ENCODE results near the gene MORN5.

The MORN5 gene

DNA sequence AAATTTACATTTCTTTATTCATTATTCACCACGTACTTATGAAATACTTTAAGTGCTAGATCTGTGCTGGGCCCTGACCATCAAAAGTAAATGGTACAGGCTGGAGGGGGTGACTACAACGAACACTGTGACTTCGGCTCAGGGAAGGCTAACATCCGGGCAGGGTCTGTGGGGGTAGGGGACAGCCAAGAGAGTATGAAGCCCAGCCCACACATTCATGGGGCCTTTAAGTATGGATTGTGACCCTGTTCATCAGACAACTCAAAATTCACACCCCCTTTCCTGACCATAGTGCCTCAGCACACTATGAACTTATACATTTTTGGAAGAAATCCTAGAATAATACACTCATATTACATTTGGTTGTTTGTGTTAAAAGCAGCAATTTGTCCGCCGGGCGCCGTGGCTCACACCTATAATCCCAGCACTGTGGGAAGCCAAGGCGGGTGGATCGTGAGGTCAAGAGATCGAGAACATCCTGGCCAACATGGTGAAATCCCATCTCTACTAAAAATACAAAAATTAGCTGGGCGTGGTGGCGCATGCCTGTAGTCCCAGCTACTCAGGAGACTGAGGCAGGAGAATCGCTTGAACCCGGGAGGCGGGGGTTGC is 33.3 kb downstream of the MORN5 start:
- DNase-seq = no peak

DNA sequence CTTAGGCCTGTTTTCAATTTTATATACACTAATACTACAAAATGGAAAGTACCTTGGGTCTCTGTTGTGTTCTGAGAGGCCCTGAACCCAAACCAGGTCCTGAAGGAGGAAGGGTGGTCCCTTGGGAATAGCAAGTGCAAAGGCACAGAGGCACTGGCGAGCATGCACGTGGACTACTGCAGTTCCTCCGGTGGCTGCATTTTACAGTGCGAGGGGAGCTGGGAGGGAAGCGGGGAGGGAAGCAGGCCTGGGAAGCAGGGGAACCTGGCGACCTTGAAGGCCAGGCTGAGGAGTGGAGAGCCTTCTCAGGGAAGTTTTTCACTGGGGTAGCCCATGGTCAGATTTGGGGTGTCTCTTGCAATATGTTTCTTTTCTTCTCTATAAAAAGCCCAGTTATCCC is 33.9 kb downstream of the MORN5 start:
- no peak for DNase-seq

DNA sequence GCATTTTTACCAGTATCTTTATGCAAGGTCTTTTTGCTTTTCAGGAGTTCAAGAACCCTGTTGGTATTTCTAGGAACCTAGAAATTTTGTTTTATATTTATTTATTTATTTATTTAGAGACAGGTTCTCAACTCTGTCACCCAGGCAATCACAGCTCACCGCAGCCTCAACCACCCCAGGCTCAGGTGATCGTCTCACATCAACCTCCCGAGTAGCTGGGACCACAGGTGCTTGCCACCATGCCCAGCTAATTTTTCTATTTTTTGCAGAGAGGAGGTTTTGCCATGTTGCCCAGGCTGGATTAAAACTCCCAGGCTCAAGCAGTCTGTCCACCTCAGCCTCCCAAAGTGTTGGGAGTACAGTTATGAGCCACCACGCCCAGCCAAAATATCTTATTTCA is 36.2 kb downstream of the MORN5 start:
- DNase-seq = no peak

DNA sequence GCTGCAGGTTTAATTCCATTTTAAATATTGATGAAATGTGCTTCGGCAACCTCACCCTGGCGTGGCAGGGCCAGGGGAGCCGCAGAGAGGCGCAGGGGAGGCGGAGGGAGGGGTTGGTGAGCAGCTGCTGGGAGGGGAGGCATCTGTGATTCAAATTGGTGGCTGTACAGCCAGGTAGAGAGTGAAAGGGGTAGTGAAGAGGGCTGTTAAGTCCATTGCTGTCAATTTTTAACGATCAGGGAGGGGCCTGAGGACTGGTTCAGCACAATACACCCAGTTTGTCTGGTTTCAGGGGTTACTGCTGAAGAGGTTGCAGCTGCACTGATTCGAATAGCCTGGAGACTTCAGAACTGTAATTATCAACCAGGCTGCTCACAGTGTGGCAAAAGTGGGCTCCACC is 37.7 kb downstream of the MORN5 start:
- DNase-seq = no peak

DNA sequence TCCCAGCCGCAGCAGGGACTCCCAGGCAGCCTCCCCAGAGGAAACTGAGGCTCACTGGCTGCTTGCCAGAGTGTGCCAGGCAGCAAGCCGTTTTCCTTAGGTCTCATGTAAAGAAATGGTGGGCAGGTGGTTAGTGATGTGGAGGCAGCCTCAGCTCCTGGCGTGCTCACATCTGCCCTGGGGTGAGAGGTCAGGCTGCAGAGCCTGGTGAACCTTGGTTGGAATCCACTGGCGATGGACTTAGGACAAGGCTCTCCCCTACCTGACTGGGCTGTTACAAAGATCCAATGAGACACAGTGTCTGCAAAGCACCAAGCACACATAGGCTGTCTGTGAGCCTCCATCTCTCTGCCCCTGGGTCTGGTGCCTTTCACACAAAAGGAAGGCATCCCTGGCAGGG is 38.2 kb downstream of the MORN5 start:
- DNase-seq = no peak

DNA sequence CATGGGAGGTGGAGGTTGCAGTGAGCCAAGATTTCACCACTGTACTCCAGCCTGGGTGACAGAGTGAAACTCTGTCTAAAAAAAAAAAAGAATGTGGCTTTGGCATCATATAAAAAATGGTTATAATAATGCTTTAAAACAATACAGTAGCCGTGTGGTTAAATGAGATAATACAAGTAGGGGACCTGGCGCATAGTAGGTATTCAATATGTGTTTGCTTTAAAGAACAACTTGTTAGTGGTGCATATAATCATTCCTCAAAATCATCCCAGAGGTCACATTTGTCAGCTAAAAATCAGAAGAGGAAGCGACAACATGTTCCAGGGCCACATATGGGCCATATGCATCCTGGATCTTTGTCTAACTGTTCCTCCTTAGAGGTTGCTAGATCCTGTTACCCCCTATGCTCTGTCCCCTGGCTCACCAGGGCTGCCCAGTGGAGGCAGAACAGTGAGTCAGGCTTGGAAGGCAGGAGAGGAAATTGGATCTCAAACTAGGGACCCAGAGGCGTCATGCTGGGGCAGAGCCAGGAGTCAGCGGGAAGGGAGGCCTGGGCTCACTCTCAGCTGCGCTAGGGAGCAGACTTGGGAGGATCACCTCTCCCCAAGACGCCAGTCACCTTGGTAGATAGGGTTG is 41.4 kb downstream of the MORN5 start:
- no peak for DNase-seq

DNA sequence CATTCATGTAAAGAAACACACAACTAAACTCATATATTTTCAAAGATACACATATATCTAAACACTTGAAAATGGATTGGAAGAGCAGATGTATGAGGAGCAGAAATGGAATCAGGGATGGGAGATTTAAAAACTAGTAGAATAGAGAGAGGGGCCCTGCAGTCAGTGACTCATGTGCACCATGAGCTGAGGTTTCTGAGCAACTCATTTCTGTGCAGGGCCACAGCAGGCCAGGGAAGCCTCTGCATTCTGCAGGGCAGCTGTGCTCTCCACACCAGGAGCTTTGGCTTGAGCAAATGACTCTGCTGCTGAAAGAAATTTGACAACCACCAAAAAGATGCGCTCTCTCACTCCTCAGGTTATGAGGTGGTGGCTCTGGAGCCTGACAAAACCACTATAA is 41.9 kb downstream of the MORN5 start:
- no peak for DNase-seq

DNA sequence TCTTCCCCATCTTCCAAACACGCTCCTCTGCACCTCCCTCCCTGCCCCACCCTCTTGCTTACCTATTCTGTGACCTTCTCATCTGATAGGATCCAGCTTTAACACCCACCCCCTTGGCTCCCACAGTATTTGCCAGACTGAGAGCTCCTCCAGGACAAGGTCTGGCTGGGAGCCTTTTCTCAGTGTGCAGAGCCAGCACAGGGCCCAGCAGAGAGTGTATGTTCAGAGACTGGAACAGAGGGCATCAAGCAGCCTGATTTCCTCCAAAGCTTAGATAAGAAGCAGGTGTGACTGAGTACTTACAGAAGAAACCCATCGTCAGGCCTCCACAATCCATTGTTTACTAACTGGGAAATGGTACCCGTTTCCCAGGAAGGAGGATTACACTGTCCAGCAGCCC is 42.4 kb downstream of the MORN5 start:
- no peak for DNase-seq

DNA sequence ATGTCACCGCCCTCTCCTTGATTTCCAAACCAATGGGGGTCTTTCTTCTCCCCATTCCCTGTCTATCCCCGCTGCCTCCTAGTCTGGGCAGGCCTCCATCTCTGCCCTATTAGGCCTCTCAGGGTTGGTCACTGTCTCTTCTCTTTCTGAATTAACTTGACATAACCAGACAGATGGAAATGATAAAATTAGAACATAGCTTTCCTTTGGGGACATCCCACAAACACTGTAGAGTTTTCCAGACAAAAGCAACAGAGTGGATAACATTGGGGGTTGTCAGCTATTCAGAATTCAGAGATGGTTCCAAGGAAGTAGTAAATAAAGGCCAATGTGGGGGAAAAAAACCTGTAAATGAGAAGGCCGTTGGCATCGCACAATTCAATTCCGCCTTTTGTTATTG is 44.3 kb downstream of the MORN5 start:
- no peak for DNase-seq

DNA sequence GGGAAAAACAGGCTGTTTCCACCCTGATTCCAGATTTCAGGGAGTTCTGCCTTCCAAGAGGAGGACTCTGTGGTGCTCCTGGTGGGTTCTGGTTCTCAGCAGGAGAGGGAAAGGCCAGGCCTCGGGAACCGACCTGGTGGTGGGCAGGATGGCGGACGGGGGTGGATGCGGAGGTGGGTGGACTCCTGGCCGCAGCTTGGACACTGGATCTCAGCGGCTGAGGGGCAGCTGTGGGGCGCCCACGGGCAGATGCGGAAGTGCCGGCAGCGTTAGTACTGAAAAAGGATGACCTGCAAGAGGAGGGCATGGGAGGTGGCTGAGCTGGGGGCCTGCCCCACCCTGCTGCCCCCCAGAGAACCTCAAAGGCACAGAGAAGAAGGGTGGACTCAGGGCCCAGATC is 44.8 kb downstream of the MORN5 start:
- no peak for DNase-seq

DNA sequence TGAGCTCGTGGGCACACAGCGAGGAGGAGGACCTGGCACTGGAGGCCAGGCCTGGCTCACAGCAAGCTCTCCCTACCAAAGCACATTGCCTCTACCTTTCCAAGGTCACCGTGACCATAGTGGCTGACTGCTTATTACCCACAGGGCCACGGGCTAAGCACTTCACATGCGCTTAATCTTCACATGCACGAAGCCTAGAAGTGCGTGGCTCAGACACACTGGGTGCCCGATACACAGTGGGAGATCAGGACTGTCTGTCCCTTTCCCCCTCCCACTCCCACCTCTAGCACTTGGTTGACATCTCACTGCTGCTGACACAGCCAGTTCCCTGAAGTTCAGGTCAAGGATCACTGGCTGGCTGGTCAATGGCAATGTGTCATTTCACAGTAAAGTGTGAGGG is 45.5 kb downstream of the MORN5 start:
- no peak for DNase-seq

DNA sequence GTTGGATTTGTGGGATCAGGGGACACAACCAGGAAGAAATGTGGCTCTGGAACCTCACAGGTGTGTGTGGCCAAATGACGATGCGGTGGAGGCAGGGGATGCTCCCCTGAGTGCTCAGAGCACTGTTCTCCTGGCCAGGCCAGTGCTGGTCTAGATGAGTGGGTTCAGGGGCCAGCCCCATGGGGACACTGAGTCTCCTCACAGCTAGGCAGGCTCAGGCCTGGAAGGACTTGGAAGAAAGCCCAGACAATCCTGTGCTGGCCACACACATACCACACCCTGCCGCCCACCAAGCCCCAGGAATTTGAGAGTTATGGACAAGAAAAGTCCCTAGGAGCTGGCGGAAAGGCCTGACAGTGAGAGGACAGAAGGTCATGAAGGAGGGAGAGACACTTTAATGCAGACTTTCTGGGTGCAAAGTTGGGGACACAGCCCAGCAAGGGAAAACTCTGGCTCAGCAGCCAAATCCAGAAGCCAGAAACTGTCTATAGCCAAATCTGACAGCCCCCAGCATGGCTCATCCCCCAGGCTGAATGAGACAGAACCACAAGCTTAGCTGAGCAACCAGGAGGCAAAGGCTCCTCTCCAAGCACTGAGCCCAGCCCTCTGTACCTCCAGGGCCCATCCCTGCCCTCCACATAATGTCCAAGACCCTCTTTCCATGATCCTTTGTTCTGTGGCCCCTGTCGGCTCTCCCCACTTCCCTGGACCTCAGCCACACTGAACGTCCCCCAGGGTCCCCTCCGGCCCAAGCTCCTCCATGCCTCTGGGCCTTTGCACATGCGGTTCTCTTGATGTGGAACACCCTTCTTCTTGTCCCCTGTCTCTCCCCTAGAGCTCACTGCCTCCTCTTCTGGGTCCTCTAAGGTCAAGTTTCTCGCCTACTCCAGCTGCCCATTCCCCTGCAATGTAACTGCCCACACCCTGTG is 46.7 kb downstream of the MORN5 start:
- DNase-seq = no peak

DNA sequence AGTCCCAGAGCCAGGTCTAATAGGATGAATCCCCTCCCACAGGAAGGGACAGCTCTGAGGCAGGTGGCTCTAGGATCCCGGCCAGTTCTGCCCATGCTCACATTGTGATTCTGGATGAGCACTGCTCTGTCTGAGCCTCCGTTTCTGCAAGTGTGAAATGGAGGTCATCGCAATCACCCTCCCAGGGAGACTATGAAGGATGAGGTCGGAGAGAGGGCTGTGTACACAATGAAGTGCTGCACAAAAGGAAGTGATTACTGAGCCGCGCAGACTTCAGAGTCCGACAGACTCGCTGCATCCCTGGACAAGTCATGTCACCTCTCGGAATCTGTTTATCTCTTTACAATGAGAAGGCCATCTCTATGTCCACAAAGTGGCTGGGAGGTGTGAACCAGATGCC is 47.4 kb downstream of the MORN5 start:
- no peak for DNase-seq

DNA sequence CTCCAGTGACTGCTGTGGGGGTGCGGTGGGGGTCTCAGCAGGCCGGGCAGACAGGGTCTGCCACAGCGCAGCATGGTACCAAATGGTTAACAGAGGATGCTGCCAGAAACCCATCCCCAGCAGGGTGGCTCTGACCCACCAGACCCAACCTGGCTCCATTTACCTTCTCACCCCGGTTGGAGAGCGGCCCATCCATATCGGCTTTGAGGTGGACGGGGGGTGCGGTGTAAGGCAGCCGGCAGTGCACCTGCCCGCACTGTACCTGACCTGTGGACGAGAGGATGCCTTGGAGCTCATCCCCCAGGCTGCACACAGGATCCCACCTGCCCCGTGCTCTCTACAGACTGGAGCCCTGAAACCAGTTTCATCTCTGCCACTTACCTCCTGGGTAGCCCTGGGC is 49.7 kb downstream of the MORN5 start:
- no peak for DNase-seq

DNA sequence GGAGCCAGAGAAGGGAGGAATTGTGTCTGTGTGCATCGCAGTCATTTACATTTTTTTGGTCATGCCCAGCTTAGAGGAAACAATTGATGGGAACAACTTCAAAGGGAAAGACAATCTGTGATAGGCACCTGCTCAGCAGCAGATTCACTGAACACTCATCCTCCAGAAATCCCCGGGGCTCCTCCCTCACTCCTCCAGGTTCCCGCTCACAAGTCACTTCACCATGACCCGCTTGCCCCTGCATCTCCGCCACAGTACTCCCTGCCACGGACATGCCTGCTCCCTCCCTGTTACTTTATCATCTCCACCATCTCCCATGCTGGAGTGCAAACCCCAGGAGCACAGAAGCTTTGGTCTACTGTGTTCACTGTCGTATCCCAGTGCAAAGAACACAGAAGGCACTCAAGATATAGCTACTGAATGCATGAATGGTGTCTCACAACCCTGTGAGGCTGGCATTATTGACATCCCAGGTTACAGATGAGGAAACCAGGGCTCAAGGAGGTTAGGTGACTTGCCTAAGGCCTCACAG is 52.8 kb downstream of the MORN5 start:
- no peak for DNase-seq

DNA sequence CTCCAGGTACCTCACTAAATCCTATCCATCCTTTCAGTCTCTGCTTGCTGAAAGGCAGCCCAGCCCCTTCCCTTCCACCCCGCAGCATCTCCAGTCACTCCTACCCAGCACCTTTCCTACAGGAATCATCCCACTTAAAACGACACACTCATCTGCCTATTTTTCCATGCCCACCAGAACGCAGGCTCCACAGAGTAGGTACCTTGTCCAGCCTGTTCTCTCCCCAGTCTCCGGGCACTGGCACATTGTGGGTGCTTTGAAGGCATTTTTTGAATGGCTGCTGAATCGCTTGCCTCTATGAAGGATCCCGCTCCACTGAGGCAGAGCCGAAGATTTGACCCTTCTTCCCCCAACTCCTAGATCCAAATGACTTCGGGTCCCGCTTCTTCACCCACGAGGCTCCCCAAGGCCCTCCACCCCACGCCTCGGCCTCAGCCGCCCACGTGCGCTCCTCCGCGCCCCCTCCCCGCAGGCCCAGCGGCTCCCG is 53.4 kb downstream of the MORN5 start:
- DNase-seq = no peak

DNA sequence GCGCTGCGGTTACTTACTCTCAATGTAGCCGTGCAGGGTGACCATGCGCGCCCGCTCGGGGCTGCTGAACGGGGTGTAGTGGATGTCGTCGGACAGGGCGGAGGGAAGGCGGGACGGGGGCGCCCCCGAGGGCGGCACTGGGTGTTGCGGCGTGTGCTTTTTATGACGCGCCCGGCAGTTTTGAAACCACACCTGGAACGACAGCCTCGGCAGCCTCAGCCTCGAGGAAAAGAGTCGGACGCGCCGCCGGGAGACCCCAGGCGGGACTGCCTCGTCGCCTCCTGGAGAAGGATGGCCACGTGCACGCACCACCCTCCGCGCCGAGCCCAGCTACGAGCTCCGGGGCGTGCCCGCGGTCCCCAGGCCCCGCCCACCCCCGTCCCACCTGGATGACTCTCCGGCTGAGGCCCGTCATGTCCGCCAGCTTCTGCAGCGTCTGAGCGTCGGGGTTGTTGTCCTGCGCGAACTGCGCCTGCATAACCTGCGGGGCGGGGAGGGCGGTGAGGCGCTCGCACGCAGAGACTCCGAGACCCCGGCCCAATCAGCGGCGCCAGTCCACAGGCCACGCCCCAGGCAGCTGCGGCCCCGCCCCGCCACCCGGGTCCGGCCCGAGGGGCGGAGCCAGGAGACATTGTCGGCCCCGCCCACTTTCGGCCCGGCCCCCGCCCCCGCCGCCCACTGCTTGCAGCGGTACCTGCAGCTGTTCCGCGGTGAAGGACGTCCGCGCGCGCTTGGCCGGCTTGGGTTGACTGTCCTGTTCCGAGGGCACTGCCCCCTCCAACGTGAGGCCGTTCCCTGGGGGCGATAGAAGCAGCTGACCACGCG is 54.1 kb downstream of the MORN5 start:
- peak; percentile 87 to 89 for DNase-seq

DNA sequence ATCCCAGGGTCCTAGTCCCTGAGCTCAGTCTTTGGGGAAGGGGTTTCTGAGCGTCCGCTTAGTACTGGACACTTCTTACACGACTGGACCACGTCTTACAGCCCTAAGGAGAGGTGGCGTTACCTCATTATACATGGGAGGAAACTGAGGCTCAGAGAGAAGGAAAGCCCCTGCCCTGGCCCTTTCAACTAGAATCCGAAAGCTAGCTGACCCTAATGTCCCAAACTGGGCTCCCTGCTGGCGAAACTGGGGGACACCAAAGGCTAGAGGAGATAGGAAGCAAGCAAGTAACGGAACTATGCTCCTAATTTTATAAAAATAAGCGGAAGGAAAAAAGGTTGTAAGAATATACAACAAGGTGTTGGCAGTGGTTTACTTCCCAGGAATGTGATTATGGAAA is 54.8 kb downstream of the MORN5 start:
- no peak for DNase-seq

DNA sequence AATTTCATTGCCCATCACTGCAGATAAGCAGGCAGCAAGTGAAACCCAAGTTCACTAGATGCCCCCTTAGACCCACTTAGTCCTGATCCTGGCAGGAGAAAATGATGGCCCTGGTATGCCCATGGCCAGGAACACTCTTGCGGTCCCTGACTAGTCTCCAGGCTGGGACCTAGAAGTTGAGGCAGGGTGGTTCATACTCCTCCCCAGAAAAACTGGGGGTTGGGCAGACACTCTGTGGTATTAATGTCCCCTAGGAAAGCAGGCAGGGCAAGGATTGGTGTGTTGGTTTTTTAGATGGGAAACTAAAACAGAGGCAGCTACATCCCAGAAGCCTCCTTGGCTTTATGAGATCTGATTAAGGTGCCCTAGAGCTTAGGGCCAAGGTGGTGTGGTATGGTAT is 56.0 kb downstream of the MORN5 start:
- DNase-seq = no peak

DNA sequence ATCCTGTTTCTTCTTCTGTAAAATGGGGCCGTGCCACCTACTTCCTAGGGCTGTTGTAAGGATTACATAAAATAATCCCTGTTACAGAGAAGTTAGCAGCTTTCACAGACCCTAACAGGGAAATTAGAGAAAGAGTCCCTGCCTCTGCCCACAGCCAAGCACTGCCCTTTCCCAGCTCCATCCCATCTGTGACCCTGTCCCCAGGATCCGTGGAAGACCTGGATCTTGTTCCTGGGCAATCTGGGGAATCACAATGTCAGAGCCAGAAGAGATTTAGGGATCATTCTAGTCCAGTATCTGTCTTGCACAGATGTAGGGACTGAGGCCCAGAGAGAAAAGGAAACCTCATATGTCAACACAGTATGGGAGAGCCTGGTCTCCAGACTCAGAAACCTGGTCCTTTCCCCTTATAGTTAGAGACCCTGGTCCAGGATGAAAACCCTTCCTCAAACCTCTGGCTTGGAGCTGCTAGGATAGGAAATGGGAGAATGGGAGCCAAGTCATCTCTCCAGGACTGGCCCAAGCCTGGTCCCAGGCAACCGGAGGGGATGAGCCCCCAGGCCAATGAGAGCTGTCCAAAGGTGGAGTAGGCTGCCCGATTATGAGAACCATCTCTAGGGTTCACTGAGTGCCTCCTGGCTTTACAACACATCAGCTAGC is 56.6 kb downstream of the MORN5 start:
- DNase-seq = no peak

DNA sequence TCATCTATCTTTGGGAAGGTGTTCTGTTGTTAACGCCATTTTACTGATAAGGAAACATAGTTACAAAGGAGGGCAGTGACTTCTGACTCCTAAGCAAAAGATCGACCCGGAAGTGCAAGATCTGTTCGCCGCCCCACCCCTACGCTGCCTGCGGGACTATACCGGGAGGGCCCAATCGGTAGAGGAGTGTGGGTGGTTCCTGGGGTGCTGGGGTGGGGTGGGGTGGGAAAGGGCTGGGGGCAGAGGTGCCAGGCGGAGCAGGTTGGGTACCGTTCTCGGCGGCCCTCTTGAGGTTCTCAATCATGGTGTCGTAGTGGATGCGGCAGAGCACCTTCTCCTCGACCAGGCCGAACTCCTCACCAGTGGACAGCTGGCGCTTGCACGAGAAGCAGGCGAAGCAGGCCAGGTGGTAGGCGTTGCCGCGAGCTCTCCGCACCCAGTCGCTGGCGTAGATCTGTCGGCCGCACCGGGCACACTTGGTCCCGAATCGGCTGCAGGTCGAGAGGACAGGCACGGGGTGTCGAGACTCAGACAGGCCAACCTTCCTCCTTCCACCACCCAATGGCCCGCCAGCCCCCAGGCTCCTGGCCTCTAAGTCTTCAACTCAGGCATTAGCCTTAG is 57.2 kb downstream of the MORN5 start:
- no peak for DNase-seq

DNA sequence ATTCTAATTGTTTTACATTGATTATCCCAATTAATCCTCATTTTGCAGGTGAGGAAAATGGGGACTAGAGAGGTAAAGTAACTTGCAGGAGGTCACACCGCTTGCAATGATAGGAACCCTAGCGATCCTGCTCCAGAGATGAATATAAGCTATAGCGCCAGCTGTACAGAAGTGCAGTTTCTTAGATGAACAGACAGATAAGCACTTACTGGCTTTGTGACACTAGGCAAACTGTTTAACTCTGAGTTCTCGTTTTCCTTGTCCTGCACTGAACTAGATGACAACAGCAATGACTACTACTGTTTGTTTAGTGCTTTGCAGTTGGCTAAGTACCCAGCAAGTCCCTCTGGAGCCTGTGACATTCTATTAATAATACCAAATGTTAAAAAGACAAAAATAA is 57.9 kb downstream of the MORN5 start:
- no peak for DNase-seq
